Activated CD8-positive, alpha-beta memory T cell treated with anti-CD3 and anti-CD28 coated beads for 48 hours (primary cell): Measurements from ENCODE around the gene USP15.

Experiments used
- DNase-seq, 3 experiments: peaks; one replicate each; pipeline ENCODE4 v3.0.0-alpha.2; 2020; ENCODE audit warnings: low read depth in 2 of 3, low spot score in 2 of 3

The USP15 gene

DNA sequence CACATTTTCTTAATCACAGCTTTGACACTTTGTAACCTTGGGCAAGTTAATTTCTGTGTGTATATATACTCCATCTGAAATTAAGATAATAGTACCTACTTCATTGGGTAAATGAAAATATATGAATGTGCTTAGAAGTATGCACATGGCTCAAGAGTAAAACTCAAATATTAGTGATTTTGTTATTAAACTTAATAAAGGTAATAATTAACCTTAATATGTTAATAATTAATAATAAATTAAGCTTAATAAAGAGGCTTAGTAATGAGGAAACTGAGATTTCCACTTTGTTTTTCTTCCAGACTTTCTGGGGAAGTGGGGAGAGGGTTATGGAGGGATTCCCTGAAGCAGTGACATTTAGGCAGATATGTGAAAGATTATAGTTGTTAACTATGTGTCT lies 19.8 kb downstream of the USP15 start:
- no peak for DNase-seq

- DNase-seq: no peak
Observed at GRCh38 chr12:62282057-62282774, 22.0 kb downstream of the USP15 start.

DNA sequence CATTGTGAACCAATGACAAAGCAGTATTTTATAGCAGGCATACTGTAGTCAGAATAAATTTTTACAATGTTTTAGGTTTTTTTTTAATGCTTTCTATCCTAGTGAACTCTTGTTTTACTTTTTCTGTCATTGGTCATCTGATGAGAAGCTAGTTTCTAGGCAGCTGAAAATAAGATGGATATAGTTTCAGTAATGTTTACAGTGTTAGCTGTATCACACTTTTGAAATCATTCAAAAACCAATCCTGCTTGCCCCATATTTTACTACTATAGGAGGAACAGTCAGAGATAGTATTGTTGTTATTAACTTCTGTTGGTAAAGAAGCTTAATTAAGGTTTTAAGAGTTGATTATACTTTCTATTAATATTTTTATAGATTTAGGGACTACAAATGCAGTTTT lies 24.5 kb downstream of the USP15 start:
- DNase-seq: no peak

DNA sequence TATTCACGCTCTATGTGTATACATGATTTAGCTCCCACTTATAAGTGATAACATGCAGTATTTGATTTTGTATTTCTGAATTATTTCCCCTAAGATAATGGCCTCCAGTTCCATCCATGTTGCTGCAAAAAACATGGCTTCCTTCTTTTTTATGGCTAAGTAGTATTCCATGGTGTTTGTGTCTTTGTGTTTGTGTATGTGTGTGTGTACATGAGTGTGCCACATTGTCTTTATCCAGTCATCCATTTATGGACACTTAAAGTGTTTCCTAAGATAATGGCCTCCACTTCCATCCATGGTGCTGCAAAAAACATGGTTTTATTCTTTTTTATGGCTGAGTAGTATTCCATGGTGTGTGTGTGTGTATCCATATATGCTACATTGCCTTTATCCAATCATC lies 25.1 kb downstream of the USP15 start:
- no peak for DNase-seq

GRCh38 chr12:62288328-62288727 lies 28.1 kb downstream of the USP15 start:
- no peak for DNase-seq

DNA sequence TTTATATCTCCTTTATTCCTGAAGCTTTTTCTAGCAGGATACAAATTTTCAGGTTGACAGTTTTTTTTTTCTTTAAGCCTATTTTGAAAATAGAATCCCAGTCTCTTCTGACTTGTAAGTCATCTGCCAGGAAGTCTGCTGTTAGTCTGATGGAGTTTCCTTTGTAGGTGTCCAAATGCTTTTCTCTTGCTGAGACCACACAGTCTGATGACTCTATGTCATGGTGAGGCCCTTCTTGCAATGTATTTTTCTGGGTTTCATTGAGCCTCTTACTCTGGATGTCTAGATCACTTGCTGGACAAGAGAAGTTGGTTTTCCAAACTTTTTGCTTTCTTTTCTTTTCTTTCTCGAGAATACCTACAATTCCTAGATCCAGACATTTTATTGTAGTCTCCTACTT lies 30.6 kb downstream of the USP15 start:
- no peak for DNase-seq

DNA sequence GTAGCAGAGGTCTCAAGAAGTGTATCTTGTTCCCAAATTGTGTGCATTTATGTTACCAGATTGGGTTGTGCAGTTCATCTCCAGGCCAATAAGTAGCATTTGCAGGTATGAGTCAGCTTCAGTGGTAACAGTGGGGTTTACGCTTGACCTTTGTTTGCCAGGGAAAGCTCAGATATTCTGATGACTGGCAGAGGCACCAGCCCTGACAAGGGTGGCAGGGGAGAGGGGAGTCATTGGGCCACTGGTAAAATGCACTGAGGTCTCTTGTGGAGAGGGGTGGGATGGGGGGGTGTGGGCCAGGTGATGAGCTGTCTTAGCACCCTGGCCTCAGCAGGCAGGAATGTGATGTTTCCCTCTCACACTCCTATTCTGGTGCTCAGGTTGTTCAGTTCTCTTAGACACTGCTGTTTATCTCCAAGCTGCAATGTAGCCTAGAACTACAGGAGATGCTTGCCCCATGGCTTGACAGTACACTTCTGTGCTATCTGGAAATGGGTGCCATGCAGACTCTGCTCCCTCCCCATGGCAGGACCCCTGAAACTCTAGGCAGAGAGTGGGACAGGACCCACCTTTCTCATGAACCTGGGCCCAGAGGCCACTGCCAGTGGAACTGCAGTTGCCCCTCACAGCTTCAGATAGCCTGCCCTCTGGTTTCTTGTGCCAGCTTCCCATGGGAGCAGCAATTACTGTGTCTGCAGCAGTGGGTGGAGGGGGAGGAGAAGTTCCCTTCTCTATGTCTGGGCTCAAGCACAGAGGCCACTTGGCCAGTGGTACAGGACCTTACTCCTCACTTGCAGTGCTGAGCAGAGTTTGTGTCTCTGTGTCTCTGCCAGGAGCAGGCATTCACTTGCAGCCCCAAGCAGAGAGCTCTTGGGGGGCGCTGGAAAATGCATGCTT lies 31.9 kb downstream of the USP15 start:
- peak in 1 of 3 experiments; percentile 18 for DNase-seq

- no peak for DNase-seq
Observed at GRCh38 chr12:62292761-62293344, 32.6 kb downstream of the USP15 start.

GRCh38 chr12:62294378-62294777 lies 34.2 kb downstream of the USP15 start:
- DNase-seq: no peak

GRCh38 chr12:62296001-62296400 lies 35.8 kb downstream of the USP15 start:
- no peak for DNase-seq

GRCh38 chr12:62297321-62297720 lies 37.1 kb downstream of the USP15 start:
- no peak for DNase-seq

GRCh38 chr12:62299617-62300016 lies 39.4 kb downstream of the USP15 start:
- no peak for DNase-seq

DNA sequence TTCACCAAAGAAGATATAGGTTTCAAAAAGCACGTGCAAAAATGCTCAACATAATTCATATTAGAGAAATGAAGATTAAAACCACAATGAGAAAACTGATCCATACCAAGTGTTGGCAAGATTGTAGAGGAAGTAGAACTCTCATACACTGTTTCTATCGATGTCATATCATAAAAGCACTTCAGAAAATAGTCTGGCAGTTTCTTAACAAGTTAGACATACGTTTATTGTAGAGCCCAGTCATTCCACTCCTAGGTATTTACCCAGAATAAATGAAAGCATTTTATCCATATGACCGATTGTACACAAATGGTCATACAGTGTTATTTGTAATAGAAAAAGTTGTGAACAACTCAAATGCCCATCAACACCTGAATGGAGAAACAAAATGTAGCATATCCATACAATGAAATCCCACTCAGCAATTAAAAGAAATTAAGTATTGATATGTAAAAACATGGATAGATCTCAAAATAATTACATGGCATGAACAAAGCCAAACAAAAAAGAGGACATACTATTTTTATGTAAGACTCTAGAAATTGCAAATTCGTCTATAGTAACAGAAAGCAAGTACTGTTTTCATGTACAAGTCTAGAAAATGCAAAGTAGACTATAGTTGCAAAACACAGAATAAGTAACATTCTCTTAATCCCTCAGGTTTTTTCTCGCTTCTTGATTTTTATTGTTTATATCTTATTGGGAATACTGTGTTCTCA lies 41.0 kb downstream of the USP15 start:
- DNase-seq: no peak

GRCh38 chr12:62301799-62302133 lies 41.6 kb downstream of the USP15 start:
- DNase-seq: no peak

- no peak for DNase-seq
Observed at GRCh38 chr12:62304560-62304959, 44.4 kb downstream of the USP15 start.

DNA sequence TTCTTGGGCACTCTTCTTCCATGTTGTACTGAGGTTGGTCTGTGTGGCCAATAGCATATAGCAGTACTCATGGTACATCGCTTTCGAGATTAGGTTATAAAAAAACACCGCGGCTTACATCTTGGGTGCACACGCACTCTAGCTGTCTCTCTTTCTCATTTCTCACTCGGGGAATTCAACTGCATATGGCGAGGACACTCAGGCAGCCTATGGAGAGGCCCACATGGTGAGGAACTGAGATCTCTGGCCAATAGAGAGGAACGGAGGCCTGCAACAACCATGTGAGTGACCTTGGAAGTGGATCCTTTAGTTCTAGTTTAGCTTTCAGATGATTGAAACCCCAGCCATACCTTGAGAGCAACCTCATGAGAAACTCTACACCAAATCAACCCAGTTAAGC lies 45.6 kb downstream of the USP15 start:
- DNase-seq: no peak

- no peak for DNase-seq
Observed at GRCh38 chr12:62306569-62307530, 46.6 kb downstream of the USP15 start.

DNA sequence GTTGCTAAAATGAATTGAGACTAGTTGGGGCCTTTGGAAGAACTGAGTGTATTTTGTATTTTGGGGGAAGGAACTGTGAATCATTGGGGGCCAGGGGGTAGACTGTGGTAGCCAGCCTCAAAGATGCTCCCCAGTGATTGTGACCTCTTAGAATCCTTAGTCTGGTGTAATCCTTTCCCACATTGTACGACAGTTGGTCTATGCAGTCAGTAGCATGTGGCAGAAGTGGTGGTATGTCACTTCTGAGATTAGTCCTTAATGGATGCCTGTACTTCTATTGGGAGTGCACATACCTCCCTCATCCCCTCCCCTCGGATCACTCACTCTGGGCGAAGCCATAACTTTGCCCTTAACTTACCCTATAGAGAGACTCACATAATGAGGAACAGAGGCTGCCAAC lies 48.0 kb downstream of the USP15 start:
- DNase-seq: no peak

- no peak for DNase-seq
Observed at GRCh38 chr12:62313727-62314380, 53.6 kb downstream of the USP15 start.

GRCh38 chr12:62317017-62317416 lies 56.8 kb downstream of the USP15 start:
- no peak for DNase-seq
